Thymus (tissue), 11 donors: Measurements from ENCODE around the gene BRIP1. TPM values are rescaled to one million over a fixed set of nuclear protein-coding genes. Genes with fewer than 3 reads are reported as not detected.

Experiments used
- DNase-seq, 9 donors: peaks; one replicate each; pipeline ENCODE4 v3.0.0-alpha.2; 2013; ENCODE audit warnings: low spot score in 9 of 9, low read depth in 6 of 9, missing footprints in 1 of 9
- H3K27ac ChIP-seq, 2 donors: one replicate each; pipeline ENCODE4 v1.5.1; 2013; ENCODE audit warnings: control low read depth in 1 of 2, low read depth in 1 of 2, low read length in 1 of 2, mild to moderate bottlenecking in 1 of 2, moderate library complexity in 1 of 2
- H3K27me3 ChIP-seq, 2 donors: one replicate each; pipeline ENCODE4 v1.5.1; 2013; ENCODE audit warnings: low read length in 1 of 2; ENCODE audit not compliant: control insufficient read depth in 2 of 2, insufficient read depth in 1 of 2
- H3K36me3 ChIP-seq, 2 donors: one replicate each; pipeline ENCODE4 v1.5.1; 2013; ENCODE audit warnings: low read length in 1 of 2, mild to moderate bottlenecking in 1 of 2, moderate library complexity in 1 of 2; ENCODE audit not compliant: control insufficient read depth in 2 of 2, insufficient read depth in 2 of 2
- H3K4me1 ChIP-seq, 2 donors: one replicate each; pipeline ENCODE4 v1.5.1; 2013; ENCODE audit warnings: low read length in 2 of 2; ENCODE audit not compliant: control insufficient read depth in 2 of 2, insufficient read depth in 2 of 2
- H3K4me3 ChIP-seq, 2 donors: one replicate each; pipeline ENCODE4 v1.5.1; 2013; ENCODE audit warnings: low read length in 2 of 2, control low read depth in 1 of 2, mild to moderate bottlenecking in 1 of 2
- H3K9me3 ChIP-seq, 2 donors: one replicate each; pipeline ENCODE4 v1.5.1; 2013; ENCODE audit warnings: low read length in 1 of 2, mild to moderate bottlenecking in 1 of 2; ENCODE audit not compliant: control insufficient read depth in 2 of 2, insufficient read depth in 1 of 2
- WGBS: extraction: QIAGEN DNeasy Blood & Tissue Kit; methylation state at CpG from one replicate; pipeline ENCODE4 v1.1.7; 2013; 5-methylcytosine and 5-hydroxymethylcytosine counted together
- polyA plus RNA-seq: library from polyadenylated mRNA; stranded (reverse); fragments of 200-250 nt; gene quantifications from one replicate; pipeline ENCODE4 v1.2.3, GENCODE V29; 2013
- total RNA-seq: library from RNA; stranded (reverse); fragments of 120-200 nt; gene quantifications from one replicate; pipeline ENCODE4 v1.2.4, GENCODE V29; 2013
- donor health status: healthy.

Gene BRIP1
- total and polyA plus RNA-seq, 2 donors, result 0.68 to 11.5 TPM

GRCh38 chr17:61756561-61756960 is 106.8 kb downstream of the BRIP1 start:
- no peak overlapping the region for H3K27ac ChIP-seq
- no peak for DNase-seq
- no peaks in the 10 kb centered on the region for H3K36me3 ChIP-seq
- no peaks in the 10 kb centered on the region for H3K27me3 ChIP-seq
- WGBS, result 97% methylated on average over 1 of the region's 1 CpG
- H3K4me3 ChIP-seq, result no peak overlapping the region
- H3K4me1 ChIP-seq, result no peaks in the 10 kb centered on the region
- H3K9me3 ChIP-seq, result no peaks in the 10 kb centered on the region

GRCh38 chr17:61755668-61756067 is 107.7 kb downstream of the BRIP1 start:
- 97% methylated on average over 5 of the region's 5 CpGs for WGBS
- H3K27ac ChIP-seq, result no peak overlapping the region
- no peak overlapping the region for H3K4me3 ChIP-seq
- no peaks in the 10 kb centered on the region for H3K27me3 ChIP-seq
- H3K9me3 ChIP-seq, result no peaks in the 10 kb centered on the region
- DNase-seq, result no peak
- H3K4me1 ChIP-seq, result no peaks in the 10 kb centered on the region
- H3K36me3 ChIP-seq, result no peaks in the 10 kb centered on the region

- no peak overlapping the region for H3K4me3 ChIP-seq
- H3K27ac ChIP-seq, result no peak overlapping the region
- H3K27me3 ChIP-seq, result no peaks in the 10 kb centered on the region
- H3K4me1 ChIP-seq, result no peaks in the 10 kb centered on the region
- DNase-seq, result no peak
- H3K36me3 ChIP-seq, result no peaks in the 10 kb centered on the region
- no peaks in the 10 kb centered on the region for H3K9me3 ChIP-seq
Measured at GRCh38 chr17:61755078-61755477, 108.2 kb downstream of the BRIP1 start.

- Histone ChIP-seq H3K4me1 (no peaks in the 10 kb centered on the region), H3K27me3 (no peaks in the 10 kb centered on the region), H3K9me3 (no peaks in the 10 kb centered on the region), H3K4me3 (no peak overlapping the region), H3K36me3 (no peaks in the 10 kb centered on the region), H3K27ac (no peak overlapping the region)
- 98% methylated on average over 1 of the region's 1 CpG for WGBS
- DNase-seq, result no peak
Measured at GRCh38 chr17:61754124-61754523, 109.2 kb downstream of the BRIP1 start.

- Histone ChIP-seq H3K4me3 (no peak overlapping the region), H3K4me1 (no peaks in the 10 kb centered on the region), H3K27me3 (no peaks in the 10 kb centered on the region), H3K9me3 (no peaks in the 10 kb centered on the region), H3K27ac (no peak overlapping the region), H3K36me3 (no peaks in the 10 kb centered on the region)
- DNase-seq, result no peak
- 98% methylated on average over 1 of the region's 1 CpG for WGBS
Measured at GRCh38 chr17:61753696-61754095, 109.6 kb downstream of the BRIP1 start.

GRCh38 chr17:61750656-61751055 is 112.7 kb downstream of the BRIP1 start:
- no peaks in the 10 kb centered on the region for H3K36me3 ChIP-seq
- H3K4me1 ChIP-seq, result no peaks in the 10 kb centered on the region
- no peak overlapping the region for H3K27ac ChIP-seq
- DNase-seq, result no peak
- no peaks in the 10 kb centered on the region for H3K9me3 ChIP-seq
- H3K4me3 ChIP-seq, result no peak overlapping the region
- H3K27me3 ChIP-seq, result no peaks in the 10 kb centered on the region
- 82% methylated on average over 1 of the region's 1 CpG for WGBS

- no peak overlapping the region for H3K4me3 ChIP-seq
- H3K9me3 ChIP-seq, result no peaks in the 10 kb centered on the region
- WGBS, result 99% methylated on average over 3 of the region's 3 CpGs
- H3K27ac ChIP-seq, result no peak overlapping the region
- no peaks in the 10 kb centered on the region for H3K4me1 ChIP-seq
- no peak for DNase-seq
- no peaks in the 10 kb centered on the region for H3K36me3 ChIP-seq
- H3K27me3 ChIP-seq, result no peaks in the 10 kb centered on the region
Measured at GRCh38 chr17:61749823-61750404, 113.4 kb downstream of the BRIP1 start.

- no peak overlapping the region for H3K27ac ChIP-seq
- peaks cover 0 to 1% of the 10 kb centered on the region in 2 donors for H3K9me3 ChIP-seq
- no peak for DNase-seq
- WGBS, result over 99% methylated on average over 3 of the region's 3 CpGs
- peaks cover 0 to 11% of the 10 kb centered on the region in 2 donors for H3K36me3 ChIP-seq
- H3K27me3 ChIP-seq, result no peaks in the 10 kb centered on the region
- no peak overlapping the region for H3K4me3 ChIP-seq
- H3K4me1 ChIP-seq, result no peaks in the 10 kb centered on the region
Measured at GRCh38 chr17:61746248-61746985, 116.9 kb downstream of the BRIP1 start.

GRCh38 chr17:61744804-61745203 is 118.5 kb downstream of the BRIP1 start:
- Histone ChIP-seq H3K4me3 (no peak overlapping the region), H3K27me3 (no peaks in the 10 kb centered on the region), H3K27ac (no peak overlapping the region), H3K4me1 (no peaks in the 10 kb centered on the region), H3K9me3 (peaks cover 0 to 1% of the 10 kb centered on the region in 2 donors), H3K36me3 (peaks cover 0 to 21% of the 10 kb centered on the region in 2 donors)
- DNase-seq, result no peak
